HG03575 (cell line): ENCODE measurements around the gene GRHPR.
"Not testable (repeated sequence)": the region's sequence is repeated elsewhere in the genome, so short reads cannot be mapped to it uniquely, and the experiment has no call there.

ENCODE experiments used
- ATAC-seq: cut with Tn5 transposase; IDR thresholded peaks from one replicate; pipeline ENCODE4 v1.9.1; 2021; ENCODE audit not compliant: unreplicated experiment, insufficient number of reproducible peaks, low FRiP score; ENCODE audit errors: extremely low read depth

Gene GRHPR

GRCh38 chr9:37417857-37418618, 4.5 kb upstream of the GRHPR start:
- ATAC-seq = no peak

- ATAC-seq = no peak
These were observed 3.3 kb upstream of the GRHPR start for GRCh38 chr9:37419204-37419603.

GRCh38 chr9:37420271-37421215, 2.0 kb upstream of the GRHPR start:
- no peak for ATAC-seq

- ATAC-seq = no peak
These were observed 595 bp upstream of the GRHPR start for GRCh38 chr9:37421914-37422288.

- no peak for ATAC-seq
These were observed 1.0 kb downstream of the GRHPR start for GRCh38 chr9:37423508-37423907.

GRCh38 chr9:37424204-37424685, 1.7 kb downstream of the GRHPR start:
- ATAC-seq = no peak

GRCh38 chr9:37424686-37425297, 2.3 kb downstream of the GRHPR start:
- ATAC-seq = no peak

GRCh38 chr9:37425298-37425752, 2.8 kb downstream of the GRHPR start:
- no peak for ATAC-seq

GRCh38 chr9:37426431-37426830, 3.9 kb downstream of the GRHPR start:
- not testable (repeated sequence) for ATAC-seq

GRCh38 chr9:37426846-37427245, 4.3 kb downstream of the GRHPR start:
- no peak for ATAC-seq

- ATAC-seq = no peak
These were observed 5.8 kb downstream of the GRHPR start for GRCh38 chr9:37428345-37428744.

GRCh38 chr9:37429441-37430285, 7.2 kb downstream of the GRHPR start:
- no peak for ATAC-seq

- no peak for ATAC-seq
These were observed 8.5 kb downstream of the GRHPR start for GRCh38 chr9:37430841-37431597.

- no peak for ATAC-seq
These were observed 9.5 kb downstream of the GRHPR start for GRCh38 chr9:37432020-37432419.

GRCh38 chr9:37433867-37434371, 11.4 kb downstream of the GRHPR start:
- no peak for ATAC-seq

GRCh38 chr9:37436540-37436939, 14.0 kb downstream of the GRHPR start:
- ATAC-seq = no peak

- no peak for ATAC-seq
These were observed 14.5 kb downstream of the GRHPR start for GRCh38 chr9:37437010-37437409.

GRCh38 chr9:37437621-37438020, 15.1 kb downstream of the GRHPR start:
- no peak for ATAC-seq
